ENCODE measurements around the gene CCL8.

DNA sequence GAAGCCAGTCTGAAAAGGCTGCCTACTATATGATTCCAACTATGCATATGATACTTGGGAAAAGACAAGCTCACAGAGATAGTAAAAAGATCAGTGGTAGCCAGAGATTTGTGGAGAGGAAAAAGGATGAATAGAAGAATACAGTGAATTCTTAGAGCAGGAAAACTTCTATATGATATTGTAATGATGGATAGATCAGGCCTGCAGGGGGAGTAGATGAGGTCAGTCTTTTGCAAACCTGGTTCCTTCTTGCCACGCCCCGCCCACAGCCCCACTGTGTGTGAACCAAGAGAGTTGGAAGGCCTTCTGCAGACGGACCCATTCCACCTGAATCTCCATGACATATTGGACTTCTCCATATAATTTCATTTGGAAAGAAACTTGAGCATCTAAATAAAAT is 761 bp upstream of the CCL8 start:
- TF ChIP-seq ZNF274 (IDR thresholded peaks at IDR 0.05; ENCODE audit: low read depth, low read length): no peak
- TF ChIP-seq SUZ12 (IDR thresholded peaks at IDR 0.05; ENCODE audit: extremely low read depth, insufficient read depth, insufficient read length): no peak

All from NT2/D1 (cell line).